A549 (cell line): Measurements from ENCODE around the gene ZC3H4.

ENCODE experiments used
- CEBPB ChIP-seq, 2 experiments: fragments of >200 bp in 1 of 2; sonication (Bioruptor Twin) in 1 of 2; formaldehyde crosslinking in 1 of 2; IDR thresholded peaks; 2 replicates each; pipeline ENCODE4 v1.6.1; 2012 to 2016
- CTCF ChIP-seq: fragments of >200 bp; sonication (Bioruptor Twin); formaldehyde crosslinking; IDR thresholded peaks from 3 replicates; pipeline ENCODE4 v1.5.1; 2016
- EHMT2 ChIP-seq: fragments of 200-600 bp; sonication (generic); IDR thresholded peaks from 2 replicates; pipeline ENCODE4 v1.6.1; 2016; ENCODE audit warnings: antibody characterized with exemption, low read depth, mild to moderate bottlenecking, moderate library complexity
- KDM5A ChIP-seq: fragments of 200-600 bp; sonication (generic); IDR thresholded peaks from 2 replicates; pipeline ENCODE4 v1.6.1; 2016; ENCODE audit warnings: antibody characterized with exemption, mild to moderate bottlenecking
- POLR2A ChIP-seq: IDR thresholded peaks from 2 replicates; pipeline ENCODE4 v1.6.1; 2012; ENCODE audit warnings: mild to moderate bottlenecking, low read length
- RAD21 ChIP-seq, 2 experiments: fragments of >200 bp in 1 of 2; sonication (Bioruptor Twin) in 1 of 2; formaldehyde crosslinking in 1 of 2; IDR thresholded peaks in 1 of 2; conservative IDR thresholded peaks in 1 of 2; 2 replicates in 1 of 2; 3 replicates in 1 of 2; pipeline ENCODE4 v1.6.1; 2012 to 2018; ENCODE audit warnings: inconsistent platforms in 1 of 2
- RFX5 ChIP-seq: fragments of 450-650 bp; IDR thresholded peaks from 2 replicates; pipeline ENCODE4 v1.7.1; 2014; ENCODE audit warnings: antibody characterized with exemption, mild to moderate bottlenecking, moderate library complexity
- SMC3 ChIP-seq: fragments of >200 bp; sonication (Bioruptor Twin); formaldehyde crosslinking; IDR thresholded peaks from 3 replicates; pipeline ENCODE4 v1.6.1; 2018; ENCODE audit warnings: inconsistent platforms

- no peak for TF ChIP-seq CEBPB (IDR thresholded peaks at IDR 0.05)
- no peak for TF ChIP-seq POLR2A
- no peak for TF ChIP-seq CTCF
- no peak for TF ChIP-seq RAD21 (conservative IDR thresholded peaks at IDR 0.05 in 1 of 2, IDR thresholded peaks at IDR 0.05 in 1 of 2)
- TF ChIP-seq RFX5, result no peak
- no peak for TF ChIP-seq SMC3
- no peak for TF ChIP-seq EHMT2
- TF ChIP-seq KDM5A, result no peak
These were observed 18.8 kb downstream of the ZC3H4 start for GRCh38 chr19:47094557-47095475.
